Measurements from ENCODE around the gene NDRG3. TPM values are rescaled to one million over a fixed set of nuclear protein-coding genes. Genes with fewer than 3 reads are reported as not detected.
"Not testable (repeated sequence)": the region's sequence is repeated elsewhere in the genome, so short reads cannot be mapped to it uniquely, and the experiment has no call there.

NDRG3 gene
- total RNA-seq, 2 experiments from 2014 or later = 24.8 to 27.5 TPM

DNA sequence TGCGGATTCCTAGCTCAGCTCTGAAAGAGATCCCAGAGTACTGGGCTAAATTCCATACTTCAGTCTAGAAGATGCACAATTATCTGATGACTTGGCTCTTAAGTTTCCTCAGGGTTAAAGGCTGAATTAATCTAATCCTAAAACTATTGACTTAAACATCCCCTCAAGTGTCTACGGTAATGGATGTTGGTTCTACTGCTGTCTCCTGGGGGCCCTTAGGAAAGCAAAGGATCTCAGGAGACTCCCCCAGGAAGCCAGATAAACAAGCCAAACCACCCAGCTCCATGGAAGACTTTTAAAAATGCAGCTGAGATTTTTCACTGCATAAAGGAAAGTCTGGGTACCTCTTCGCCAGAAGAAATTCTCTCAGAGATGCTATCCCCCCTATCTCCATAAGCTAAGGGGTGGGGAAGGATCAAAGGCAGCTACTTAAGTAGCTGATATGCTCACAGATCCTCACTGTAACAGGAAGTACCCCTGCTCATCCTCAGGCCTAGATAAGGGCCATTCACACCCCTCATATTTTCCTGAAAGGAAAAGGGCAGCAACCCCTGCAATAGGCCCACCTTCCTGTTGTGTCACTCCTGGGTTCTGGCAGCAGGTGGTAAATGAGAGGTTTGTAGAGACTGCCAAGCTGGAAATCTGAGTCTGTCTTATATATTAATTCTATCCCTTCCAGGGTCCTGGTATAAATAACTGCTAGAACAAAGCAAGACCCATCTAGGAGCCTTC, 9.3 kb downstream of the NDRG3 start:
- Mint-ChIP-seq H3K27me3 (no peaks in the 10 kb centered on the region), H3K27ac (no peak overlapping the region), H3K36me3 (ENCODE audit: low read depth) (no peaks in the 10 kb centered on the region), H3K4me3 (no peak overlapping the region), H3K9me3 (ENCODE audit: low read depth) (no peaks in the 10 kb centered on the region), H3K4me1 (peaks cover 33% of the 10 kb centered on the region)
- ChIA-PET POLR2A (no interaction called here), CTCF (interaction anchor here (0.6 to 1.9 kb wide), 8 partner anchors 10 to 206 kb away, joined by 3 to 12 read pairs (median 3); partner anchors contain the start of gene RAB5IF)
- ATAC-seq = no peak
- no peak for DNase-seq
- intact Hi-C loops (cut with DNase I, micrococcal nuclease) = no loop called here

DNA sequence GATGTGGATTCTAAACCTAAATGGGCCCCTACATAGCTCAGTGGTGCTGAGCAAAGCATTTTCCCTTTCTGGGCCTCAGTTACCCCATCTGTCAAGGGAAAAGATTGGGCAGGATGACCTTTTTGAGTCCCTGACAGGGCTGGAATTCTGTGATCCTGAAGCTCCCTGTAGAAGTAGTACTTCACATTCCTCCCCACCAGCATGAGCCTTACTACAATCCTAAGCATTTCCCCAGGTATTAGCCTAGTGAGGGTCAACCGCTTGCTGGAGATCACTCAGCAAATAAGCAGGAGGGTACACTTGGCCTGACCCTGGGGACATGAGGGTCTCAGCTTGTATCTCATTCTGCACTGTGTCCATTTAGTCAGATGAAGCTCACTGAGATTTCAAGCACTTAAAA, 13.4 kb downstream of the NDRG3 start:
- no peaks in the 10 kb centered on the region for H3K9me3 Mint-ChIP-seq (ENCODE audit: low read depth)
- no peak for DNase-seq
- peak overlapping the region; percentile 70 for H3K27ac Mint-ChIP-seq
- H3K4me1 Mint-ChIP-seq = peaks cover 43% of the 10 kb centered on the region
- H3K4me3 Mint-ChIP-seq = no peak overlapping the region
- POLR2A ChIA-PET = no interaction called here
- intact Hi-C loops (cut with DNase I, micrococcal nuclease) = no loop called here
- CTCF ChIA-PET = interaction anchor here (0.6 to 2.3 kb wide), 4 partner anchors 12 to 126 kb away, joined by 3 to 8 read pairs (median 4); partner anchors contain the start of genes DSN1 and RAB5IF
- no peaks in the 10 kb centered on the region for H3K27me3 Mint-ChIP-seq
- ATAC-seq = no peak
- no peaks in the 10 kb centered on the region for H3K36me3 Mint-ChIP-seq (ENCODE audit: low read depth)

DNA sequence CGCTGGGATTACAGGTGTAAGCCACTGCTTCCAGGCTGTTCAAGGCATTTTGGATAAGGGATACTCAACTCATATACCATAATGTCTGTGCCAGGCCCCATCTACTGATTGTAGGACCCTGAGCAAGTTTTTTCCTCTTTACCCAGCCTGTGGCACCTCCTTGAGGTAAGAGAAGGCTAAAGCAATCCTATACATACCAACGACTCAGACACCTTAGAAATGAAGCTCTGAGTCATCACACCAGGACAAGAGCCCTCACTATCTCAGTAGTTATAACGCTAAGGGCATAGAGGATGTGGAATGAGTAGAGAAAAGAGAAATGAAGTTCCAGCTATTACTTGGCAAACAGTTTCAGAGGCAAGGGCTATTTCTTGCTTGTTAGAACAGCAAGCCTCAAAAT, 16.9 kb downstream of the NDRG3 start:
- ChIA-PET POLR2A (no interaction called here), CTCF (interaction anchor here (0.6 to 2.0 kb wide), 11 partner anchors 8 to 263 kb away, joined by 3 to 5 read pairs (median 4); partner anchors contain the start of genes RAB5IF and SLA2)
- Mint-ChIP-seq H3K27ac (no peak overlapping the region), H3K27me3 (no peaks in the 10 kb centered on the region), H3K4me3 (no peak overlapping the region), H3K4me1 (peaks cover 29% of the 10 kb centered on the region), H3K9me3 (ENCODE audit: low read depth) (no peaks in the 10 kb centered on the region), H3K36me3 (ENCODE audit: low read depth) (no peaks in the 10 kb centered on the region)
- ATAC-seq (peak; percentile 92), DNase-seq (peak; percentile 23)
- intact Hi-C loops (cut with DNase I, micrococcal nuclease) = loop anchor here in 1 of 2 experiments (1.0 kb wide), 1 partner anchor 117 kb away; no protein-coding TSS in a partner anchor

DNA sequence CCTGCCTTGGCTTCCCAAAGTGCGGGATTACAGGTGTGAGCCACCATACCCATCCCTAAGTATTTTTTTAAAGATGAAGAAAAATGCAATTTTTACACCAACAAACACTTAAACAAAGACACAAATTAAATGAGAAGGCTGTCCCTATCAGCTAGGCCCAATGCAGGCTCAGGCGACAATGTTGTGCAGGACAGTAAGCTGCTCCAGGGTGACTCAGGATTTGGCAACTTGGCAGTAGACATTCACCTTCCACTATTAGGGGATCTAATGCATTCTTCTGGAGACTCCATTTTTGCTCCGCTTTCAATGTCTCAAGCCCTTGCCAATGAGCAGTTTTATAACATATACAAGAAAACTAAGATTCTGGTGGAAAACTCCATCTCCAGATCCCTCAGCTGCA, 19.7 kb downstream of the NDRG3 start:
- no peak for DNase-seq
- CTCF ChIA-PET = interaction anchor here (0.8 to 1.0 kb wide), 2 partner anchors 10 to 19 kb away, joined by 3 read pairs; no protein-coding TSS in a partner anchor
- H3K36me3 Mint-ChIP-seq (ENCODE audit: low read depth) = peaks cover 5% of the 10 kb centered on the region
- H3K27ac Mint-ChIP-seq = no peak overlapping the region
- no peak overlapping the region for H3K4me3 Mint-ChIP-seq
- POLR2A ChIA-PET = no interaction called here
- no peaks in the 10 kb centered on the region for H3K9me3 Mint-ChIP-seq (ENCODE audit: low read depth)
- peaks cover 13% of the 10 kb centered on the region for H3K4me1 Mint-ChIP-seq
- H3K27me3 Mint-ChIP-seq = no peaks in the 10 kb centered on the region
- no peak for ATAC-seq
- intact Hi-C loops (cut with DNase I, micrococcal nuclease) = no loop called here

DNA sequence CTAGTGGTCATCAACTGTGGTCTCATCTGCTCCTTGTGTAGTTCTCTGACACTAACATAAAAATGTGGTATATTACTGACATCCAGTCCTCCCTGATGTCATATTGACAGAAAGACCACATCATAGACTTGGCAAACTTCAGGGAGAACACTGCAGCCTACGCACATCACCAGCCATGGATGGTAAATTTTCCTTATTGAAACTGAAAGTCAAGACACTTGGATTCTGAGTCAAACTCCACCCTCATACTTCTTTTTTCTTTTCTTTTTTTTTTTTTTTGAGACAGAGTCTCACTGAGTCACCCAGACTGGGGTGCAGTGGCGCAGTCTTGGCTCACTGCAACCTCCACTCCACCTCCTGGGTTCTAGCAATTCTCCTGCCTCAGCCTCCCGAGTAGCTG, 25.4 kb downstream of the NDRG3 start:
- intact Hi-C loops (cut with DNase I, micrococcal nuclease) = loop anchor here in 1 of 2 experiments (1.0 kb wide), 2 partner anchors 74 to 147 kb away; partner anchors contain the start of genes SLA2 and TGIF2
- H3K36me3 Mint-ChIP-seq (ENCODE audit: low read depth) = peaks cover 11% of the 10 kb centered on the region
- peaks cover 11% of the 10 kb centered on the region for H3K4me1 Mint-ChIP-seq
- no peaks in the 10 kb centered on the region for H3K9me3 Mint-ChIP-seq (ENCODE audit: low read depth)
- CTCF ChIA-PET = interaction anchor here (0.8 kb wide), 1 partner anchor 9 kb away, joined by 3 read pairs; no protein-coding TSS in a partner anchor
- no peak overlapping the region for H3K4me3 Mint-ChIP-seq
- DNase-seq (peak; percentile 56), ATAC-seq (peak; percentile 90)
- H3K27ac Mint-ChIP-seq = peak overlapping the region; percentile 56
- POLR2A ChIA-PET = no interaction called here
- H3K27me3 Mint-ChIP-seq = no peaks in the 10 kb centered on the region

DNA sequence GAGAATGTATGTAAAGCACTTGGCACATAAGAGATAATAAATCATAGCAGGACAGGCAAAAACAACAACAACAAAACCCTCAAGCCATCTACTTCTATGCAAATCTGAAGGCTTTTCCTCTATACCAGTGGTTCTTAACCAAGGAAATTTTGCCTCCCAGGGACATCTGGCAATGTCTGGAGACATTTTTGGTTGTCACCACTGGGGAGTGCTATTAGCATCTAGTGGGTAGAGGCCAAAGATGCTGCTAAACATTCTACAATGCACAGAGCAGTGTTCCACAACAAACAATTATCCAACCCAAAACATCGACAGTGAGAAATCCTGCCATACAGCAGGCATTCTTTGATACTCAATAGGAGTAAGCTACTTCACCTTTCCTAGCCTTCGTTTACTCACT, 28.2 kb downstream of the NDRG3 start:
- intact Hi-C loops (cut with DNase I, micrococcal nuclease) = loop anchor here in 1 of 2 experiments (2.0 kb wide), 1 partner anchor 37 kb away; no protein-coding TSS in a partner anchor
- ChIA-PET POLR2A (no interaction called here), CTCF (interaction anchor here (0.6 to 1.4 kb wide), 7 partner anchors 12 to 792 kb away, joined by 3 to 5 read pairs (median 3); no protein-coding TSS in a partner anchor)
- Mint-ChIP-seq H3K9me3 (ENCODE audit: low read depth) (no peaks in the 10 kb centered on the region), H3K27ac (no peak overlapping the region), H3K27me3 (no peaks in the 10 kb centered on the region), H3K4me3 (no peak overlapping the region), H3K36me3 (ENCODE audit: low read depth) (peaks cover 11% of the 10 kb centered on the region), H3K4me1 (peaks cover 11% of the 10 kb centered on the region)
- ATAC-seq (no peak), DNase-seq (peak; percentile 17)

DNA sequence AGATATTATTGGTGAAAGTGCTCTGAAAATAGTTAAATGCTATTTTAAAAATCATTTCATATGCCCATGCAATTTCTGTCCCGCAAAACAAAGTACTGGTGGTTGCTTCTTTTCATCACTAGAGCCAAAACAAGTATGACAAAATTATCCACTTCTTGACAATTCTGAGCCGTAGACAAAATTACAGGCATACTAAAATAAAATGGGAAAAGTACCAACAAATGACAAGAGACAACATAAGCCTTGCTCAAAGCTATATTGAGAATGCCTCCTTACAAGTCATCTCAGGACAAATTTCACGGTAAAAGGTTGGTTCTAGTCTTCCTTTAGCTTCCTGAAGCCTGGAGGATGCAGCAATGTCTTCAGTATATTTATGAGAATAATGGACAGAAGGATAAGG, 28.9 kb downstream of the NDRG3 start:
- POLR2A ChIA-PET = no interaction called here
- CTCF ChIA-PET = interaction anchor here (0.7 to 1.2 kb wide), 2 partner anchors 91 to 792 kb away, joined by 3 read pairs; no protein-coding TSS in a partner anchor
- H3K36me3 Mint-ChIP-seq (ENCODE audit: low read depth) = peaks cover 11% of the 10 kb centered on the region
- intact Hi-C loops (cut with DNase I, micrococcal nuclease) = loop anchor here in 1 of 2 experiments (2.0 kb wide), 1 partner anchor 38 kb away; no protein-coding TSS in a partner anchor
- H3K4me3 Mint-ChIP-seq = no peak overlapping the region
- no peak overlapping the region for H3K27ac Mint-ChIP-seq
- H3K27me3 Mint-ChIP-seq = no peaks in the 10 kb centered on the region
- ATAC-seq (no peak), DNase-seq (no peak)
- no peaks in the 10 kb centered on the region for H3K9me3 Mint-ChIP-seq (ENCODE audit: low read depth)
- H3K4me1 Mint-ChIP-seq = peaks cover 11% of the 10 kb centered on the region

DNA sequence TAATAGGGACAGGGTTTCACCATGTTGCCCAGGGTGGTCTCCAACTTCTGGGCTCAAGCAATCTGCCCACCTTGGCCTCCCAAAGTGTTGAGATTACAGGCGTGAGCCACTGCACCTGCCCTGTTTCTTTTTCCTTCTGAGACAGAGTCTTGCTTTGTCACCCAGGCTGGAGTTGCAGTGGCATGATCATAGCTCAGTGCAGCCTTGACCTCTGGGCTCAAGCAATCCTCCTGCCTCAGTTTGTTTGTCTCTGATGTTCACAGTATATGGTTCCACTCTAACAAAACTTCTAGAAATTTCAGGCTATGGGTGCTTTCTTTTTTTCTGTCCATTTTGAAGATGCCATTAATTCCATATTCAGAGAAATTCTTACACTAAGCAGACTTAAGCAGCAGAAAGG, 33.1 kb downstream of the NDRG3 start:
- POLR2A ChIA-PET = no interaction called here
- CTCF ChIA-PET = interaction anchor here (1.1 kb wide), 1 partner anchor 270 kb away, joined by 3 read pairs; no protein-coding TSS in a partner anchor

DNA sequence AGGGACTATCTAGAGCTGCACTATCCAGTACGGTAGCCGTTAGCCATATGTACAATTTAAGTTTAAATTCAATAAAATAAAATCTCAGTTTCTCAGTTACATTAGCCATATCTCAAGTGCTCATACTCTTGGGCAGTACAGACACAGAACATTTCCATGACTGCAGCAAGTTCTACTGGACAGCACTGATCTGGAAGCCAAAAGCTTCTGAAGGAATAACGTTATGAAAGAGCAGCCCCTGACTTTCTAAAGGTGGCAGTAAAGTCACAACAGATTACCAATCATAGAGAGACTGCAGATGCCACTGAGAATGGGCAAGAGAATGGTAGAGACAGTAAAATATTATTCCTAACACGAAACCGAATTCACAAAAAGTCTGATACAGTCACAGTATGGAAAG, 36.8 kb downstream of the NDRG3 start:
- Mint-ChIP-seq H3K4me1 (no peaks in the 10 kb centered on the region), H3K27me3 (no peaks in the 10 kb centered on the region), H3K9me3 (ENCODE audit: low read depth) (no peaks in the 10 kb centered on the region), H3K27ac (no peak overlapping the region), H3K4me3 (no peak overlapping the region), H3K36me3 (ENCODE audit: low read depth) (no peaks in the 10 kb centered on the region)
- intact Hi-C loops (cut with DNase I, micrococcal nuclease) = no loop called here
- ChIA-PET CTCF (interaction anchor here (0.7 to 0.9 kb wide), 2 partner anchors 15 to 45 kb away, joined by 3 to 4 read pairs; no protein-coding TSS in a partner anchor), POLR2A (no interaction called here)
- ATAC-seq = no peak
- DNase-seq = no peak

More for the DNA sequence above, 33.1 kb downstream of the NDRG3 start:
- no peaks in the 10 kb centered on the region for H3K27me3 Mint-ChIP-seq
- H3K27ac Mint-ChIP-seq = no peak overlapping the region
- H3K4me1 Mint-ChIP-seq = no peaks in the 10 kb centered on the region
- DNase-seq (no peak), ATAC-seq (no peak)
- no peaks in the 10 kb centered on the region for H3K36me3 Mint-ChIP-seq (ENCODE audit: low read depth)
- H3K9me3 Mint-ChIP-seq (ENCODE audit: low read depth) = no peaks in the 10 kb centered on the region
- no peak overlapping the region for H3K4me3 Mint-ChIP-seq
- intact Hi-C loops (cut with DNase I, micrococcal nuclease) = no loop called here

DNA sequence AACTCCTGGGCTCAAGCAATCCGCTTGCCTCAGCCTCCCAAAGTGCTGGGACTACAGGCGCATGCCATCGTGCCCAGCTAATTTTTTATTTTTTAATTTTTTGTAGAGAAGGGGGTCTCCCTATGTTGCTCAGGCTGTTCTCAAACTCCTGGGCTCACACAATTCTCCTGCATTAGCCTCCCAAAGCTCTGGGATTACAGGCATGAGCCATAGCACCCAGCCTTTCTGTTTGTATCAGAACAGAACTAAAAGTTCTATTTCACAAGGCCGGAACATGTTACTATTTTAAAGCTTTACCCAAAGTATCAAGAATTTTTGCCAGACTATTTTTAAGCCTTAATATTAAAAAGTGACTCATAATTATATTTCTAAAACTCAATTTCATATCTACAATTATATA, 42.4 kb downstream of the NDRG3 start:
- intact Hi-C loops (cut with DNase I, micrococcal nuclease) = no loop called here
- ChIA-PET CTCF (interaction anchor here (0.6 to 0.8 kb wide), 2 partner anchors 106 to 155 kb away, joined by 3 read pairs; no protein-coding TSS in a partner anchor), POLR2A (no interaction called here)
- Mint-ChIP-seq H3K9me3 (ENCODE audit: low read depth) (no peaks in the 10 kb centered on the region), H3K4me1 (no peaks in the 10 kb centered on the region), H3K27me3 (no peaks in the 10 kb centered on the region), H3K4me3 (no peak overlapping the region), H3K36me3 (ENCODE audit: low read depth) (peaks cover 2% of the 10 kb centered on the region), H3K27ac (no peak overlapping the region)
- ATAC-seq (no peak), DNase-seq (no peak)

DNA sequence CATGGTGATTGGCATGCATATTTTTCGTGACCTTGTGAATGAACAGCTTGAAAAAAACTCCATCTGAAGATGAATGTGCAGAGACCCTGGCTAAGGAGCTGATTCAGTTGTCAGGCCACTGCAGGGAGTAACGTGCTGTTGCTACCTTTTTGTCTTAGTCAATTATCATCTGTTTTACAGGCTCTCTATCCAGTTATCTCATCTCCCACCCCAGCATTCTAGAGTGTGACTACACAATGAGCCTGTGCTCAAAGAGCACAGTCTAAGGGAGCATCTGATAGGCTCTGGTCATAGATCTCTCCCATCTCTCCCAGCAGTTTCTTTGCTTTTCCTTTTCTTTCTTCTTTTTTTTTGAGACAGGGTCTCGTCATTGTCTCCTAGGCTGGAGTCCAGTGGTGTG, 45.5 kb downstream of the NDRG3 start:
- ChIA-PET POLR2A (no interaction called here), CTCF (interaction anchor here (0.9 kb wide), 1 partner anchor 10 kb away, joined by 3 read pairs; no protein-coding TSS in a partner anchor)
- intact Hi-C loops (cut with DNase I, micrococcal nuclease) = no loop called here
- H3K27me3 Mint-ChIP-seq = no peaks in the 10 kb centered on the region
- no peak overlapping the region for H3K27ac Mint-ChIP-seq
- DNase-seq (no peak), ATAC-seq (no peak)
- H3K36me3 Mint-ChIP-seq (ENCODE audit: low read depth) = peaks cover 5% of the 10 kb centered on the region
- H3K4me1 Mint-ChIP-seq = no peaks in the 10 kb centered on the region
- H3K9me3 Mint-ChIP-seq (ENCODE audit: low read depth) = no peaks in the 10 kb centered on the region
- H3K4me3 Mint-ChIP-seq = no peak overlapping the region

DNA sequence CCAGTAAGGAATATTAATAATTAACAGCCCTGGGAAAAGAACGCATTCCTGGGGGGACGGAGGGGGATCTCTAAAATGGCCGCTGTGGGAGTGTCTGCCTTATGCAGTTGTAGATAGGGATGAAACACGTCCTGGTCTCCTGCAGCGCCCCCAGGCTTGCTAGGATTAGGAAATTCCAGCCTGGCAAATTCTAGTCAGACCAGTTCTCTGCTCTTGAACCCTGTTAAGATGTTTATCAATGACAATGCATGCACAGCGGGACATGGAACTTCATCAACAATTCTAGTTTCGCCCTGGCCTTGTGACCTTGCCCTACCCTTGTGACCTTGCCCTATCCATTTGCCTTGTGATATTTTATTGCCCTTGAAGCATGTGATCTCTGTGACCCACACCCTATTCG, 50.4 kb downstream of the NDRG3 start:
- H3K4me1 Mint-ChIP-seq; ATAC-seq; POLR2A ChIA-PET; H3K4me3 Mint-ChIP-seq; H3K27ac Mint-ChIP-seq; H3K9me3 Mint-ChIP-seq (ENCODE audit: low read depth); H3K27me3 Mint-ChIP-seq; H3K36me3 Mint-ChIP-seq (ENCODE audit: low read depth); CTCF ChIA-PET; intact Hi-C loops (cut with DNase I, micrococcal nuclease); DNase-seq: not testable (repeated sequence)
